HG03135 (cell line): ENCODE measurements around the gene FIGNL1.

Source experiments
- ATAC-seq: cut with Tn5 transposase; IDR thresholded peaks from one replicate; pipeline ENCODE4 v1.9.1; 2021; ENCODE audit warnings: mild to moderate bottlenecking, moderate library complexity; ENCODE audit not compliant: unreplicated experiment

Gene FIGNL1

GRCh38 chr7:50400114-50400513 lies 50.0 kb downstream of the FIGNL1 start:
- ATAC-seq: no peak

GRCh38 chr7:50399635-50400034 lies 50.5 kb downstream of the FIGNL1 start:
- ATAC-seq: no peak

GRCh38 chr7:50399206-50399605 lies 50.9 kb downstream of the FIGNL1 start:
- ATAC-seq: no peak

- ATAC-seq: no peak
These were observed 52.2 kb downstream of the FIGNL1 start for GRCh38 chr7:50397971-50398324.

- ATAC-seq: peak; percentile 58
These were observed 52.7 kb downstream of the FIGNL1 start for GRCh38 chr7:50397320-50397970.

- ATAC-seq: peak; percentile 24
These were observed 53.3 kb downstream of the FIGNL1 start for GRCh38 chr7:50396856-50397255.

- no peak for ATAC-seq
These were observed 55.8 kb downstream of the FIGNL1 start for GRCh38 chr7:50394315-50394714.
